Effector memory CD8-positive, alpha-beta T cell (primary cell): ENCODE measurements around the gene UBE2B.

Source experiments
- ATAC-seq: fragments of 150-1000 bp; cut with Tn5 transposase; replicated peaks from 2 replicates; pipeline ENCODE4 v1.10.0; 2021; ENCODE audit warnings: mild to moderate bottlenecking, moderate library complexity
- DNase-seq, 3 experiments: peaks; one replicate each; pipeline ENCODE4 v3.0.0; 2021
- H3K27ac Mint-ChIP-seq, 2 donors: one replicate each; pipeline ENCODE4 v1.8.0; 2022; ENCODE audit warnings: mild to moderate bottlenecking in 2 of 2, mixed read lengths in 2 of 2, moderate library complexity in 2 of 2
- H3K27me3 Mint-ChIP-seq, 2 donors: one replicate each; pipeline ENCODE4 v1.8.0; 2022; ENCODE audit warnings: mixed read lengths in 2 of 2
- H3K36me3 Mint-ChIP-seq: one replicate; pipeline ENCODE4 v1.8.0; 2022; ENCODE audit warnings: mild to moderate bottlenecking, moderate library complexity, mixed read lengths; ENCODE audit not compliant: insufficient read depth
- H3K4me1 Mint-ChIP-seq, 2 donors: one replicate each; pipeline ENCODE4 v1.8.0; 2022; ENCODE audit warnings: low read depth in 2 of 2, mixed read lengths in 2 of 2
- H3K4me3 Mint-ChIP-seq, 2 donors: one replicate each; pipeline ENCODE4 v1.8.0; 2022; ENCODE audit warnings: mild to moderate bottlenecking in 2 of 2, mixed read lengths in 2 of 2, moderate library complexity in 2 of 2
- H3K9me3 Mint-ChIP-seq, 2 donors: one replicate each; pipeline ENCODE4 v1.8.0; 2022; ENCODE audit warnings: mixed read lengths in 2 of 2

The UBE2B gene

DNA sequence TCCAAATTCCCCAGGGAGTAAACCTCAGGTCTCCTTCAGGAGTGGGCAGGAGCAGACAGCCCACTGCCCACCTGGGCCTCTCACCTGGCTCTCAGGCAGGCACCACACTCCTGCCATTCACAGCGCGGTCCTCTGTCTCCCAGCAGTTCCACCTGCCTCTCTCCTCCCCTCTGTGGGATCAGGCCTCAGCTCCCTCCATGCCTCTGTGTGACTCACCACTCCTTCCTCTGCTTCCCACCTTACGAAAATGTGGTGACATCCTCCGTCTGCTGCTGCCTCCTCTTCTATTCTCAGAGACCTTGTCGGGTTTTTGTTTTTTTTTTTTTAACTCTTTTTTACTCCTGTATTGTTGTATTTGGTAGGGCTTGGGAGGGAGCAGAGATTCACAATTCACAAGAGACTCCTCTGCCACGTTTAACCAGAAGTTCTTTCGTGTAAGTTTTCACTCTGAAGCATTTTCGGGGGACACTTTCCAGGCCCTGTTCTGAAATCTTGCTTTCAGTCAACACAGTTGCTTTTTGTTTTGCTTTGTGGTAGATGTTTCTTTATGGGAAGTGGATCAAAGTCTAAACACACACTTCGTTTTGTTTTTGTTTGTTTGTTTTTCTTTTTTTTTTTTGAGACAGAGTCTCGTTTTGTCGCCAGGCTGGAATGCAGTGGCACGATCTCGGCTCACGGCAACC is 61.4 kb downstream of the UBE2B start:
- no peak for DNase-seq
- Mint-ChIP-seq H3K4me3 (no peak overlapping the region), H3K27me3 (peaks cover 0 to 19% of the 10 kb centered on the region in 2 donors)

DNA sequence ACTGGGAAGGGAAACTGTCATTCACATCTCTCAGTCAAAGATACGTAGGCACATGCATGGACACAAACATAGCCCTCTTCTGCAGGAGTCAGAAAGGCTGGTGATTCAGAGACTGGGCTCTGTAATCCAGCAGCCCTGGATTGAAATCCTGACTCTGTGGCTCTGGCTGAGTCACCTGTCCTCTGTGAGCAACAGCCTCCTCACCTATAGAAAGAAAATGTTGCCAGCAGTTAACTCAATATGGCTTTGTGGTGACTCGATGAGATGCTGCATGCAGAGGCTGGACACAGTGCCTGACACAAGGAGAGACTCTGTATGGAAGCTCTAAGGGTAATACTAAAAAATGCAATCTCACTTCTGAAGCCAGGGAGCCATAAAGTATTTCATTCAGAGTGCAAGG is 64.2 kb downstream of the UBE2B start:
- Mint-ChIP-seq H3K4me1 (peaks cover 0 to 11% of the 10 kb centered on the region in 2 donors), H3K4me3 (no peak overlapping the region), H3K36me3 (peaks cover 3% of the 10 kb centered on the region), H3K27me3 (peaks cover 0 to 19% of the 10 kb centered on the region in 2 donors), H3K27ac (no peak overlapping the region), H3K9me3 (no peaks in the 10 kb centered on the region)
- DNase-seq (no peak), ATAC-seq (no peak)

More for the DNA sequence above, 61.4 kb downstream of the UBE2B start:
- peaks cover 3% of the 10 kb centered on the region for H3K36me3 Mint-ChIP-seq
- no peak overlapping the region for H3K27ac Mint-ChIP-seq
- H3K4me1 Mint-ChIP-seq, result peaks cover 0 to 10% of the 10 kb centered on the region in 2 donors
- H3K9me3 Mint-ChIP-seq, result no peaks in the 10 kb centered on the region
- ATAC-seq, result no peak

DNA sequence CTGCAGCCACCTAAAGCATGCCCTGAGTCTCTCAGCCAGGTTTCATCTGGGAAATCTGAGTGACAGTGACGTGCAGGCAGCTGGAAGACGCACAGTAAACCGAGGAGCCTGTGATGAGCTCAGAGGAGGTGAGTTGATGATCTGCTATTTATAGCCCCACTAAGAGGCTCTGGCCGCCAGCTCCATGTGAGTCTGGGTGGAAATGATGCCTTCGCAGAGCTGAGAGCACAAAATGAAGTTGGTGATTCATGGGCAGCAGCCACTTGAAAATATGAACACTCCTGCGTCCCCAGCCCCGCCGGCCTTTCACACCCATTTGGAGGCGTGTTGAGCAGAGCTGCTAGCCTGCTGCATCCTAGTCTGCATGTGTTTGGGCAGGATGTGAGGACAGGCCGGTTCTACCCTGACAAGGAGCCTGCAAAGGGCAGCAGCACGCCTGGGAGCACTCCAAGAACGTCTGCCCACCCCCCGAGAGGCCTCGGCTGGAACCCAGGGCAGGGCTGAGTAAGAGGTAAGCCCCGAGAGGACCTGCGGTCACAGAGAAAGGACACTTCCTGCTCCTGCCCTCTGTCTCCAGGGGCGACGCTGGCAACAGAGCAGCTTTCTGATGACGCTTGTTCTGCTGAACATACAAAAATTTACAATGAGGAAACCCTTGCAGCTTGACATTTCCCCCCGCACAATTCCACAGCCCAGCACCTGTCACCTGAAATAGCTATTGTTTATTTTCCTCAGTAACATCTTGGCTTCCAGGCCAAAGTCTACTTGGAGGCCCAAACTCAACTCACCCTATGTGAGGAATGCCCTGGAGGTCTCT is 65.4 kb downstream of the UBE2B start:
- Mint-ChIP-seq H3K27ac (peak overlapping the region; percentile 89 to 90), H3K27me3 (peaks cover 0 to 19% of the 10 kb centered on the region in 2 donors), H3K9me3 (no peaks in the 10 kb centered on the region), H3K4me1 (peaks cover 0 to 12% of the 10 kb centered on the region in 2 donors), H3K36me3 (peaks cover 3% of the 10 kb centered on the region), H3K4me3 (peak overlapping the region; percentile 44 to 55)
- ATAC-seq, result peak; percentile 91
- peak; percentile 24 to 44 (median 41) for DNase-seq

DNA sequence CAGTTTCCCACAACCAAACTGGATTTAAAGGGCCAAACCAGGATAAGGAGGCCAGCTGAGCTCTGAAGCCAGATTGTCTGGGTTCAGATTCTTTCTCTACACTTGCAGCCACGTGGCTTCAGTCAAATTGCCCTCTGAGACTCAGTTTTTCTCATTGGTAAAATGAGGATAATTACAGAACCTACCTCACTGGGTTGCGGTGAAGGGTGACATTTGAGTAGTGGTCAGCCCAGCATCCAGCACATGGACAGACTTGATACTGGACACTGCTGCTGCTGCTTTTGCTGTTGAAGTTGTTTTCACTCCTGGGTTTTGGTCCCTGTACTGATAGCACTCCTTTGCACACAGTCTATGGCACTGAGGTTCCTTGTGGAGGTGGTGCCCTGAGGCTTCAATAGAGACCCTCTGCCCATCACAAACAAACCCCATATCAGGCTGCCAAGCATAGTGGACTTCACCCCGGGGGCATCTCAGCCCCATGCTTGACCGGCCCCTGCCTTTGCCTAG is 66.0 kb downstream of the UBE2B start:
- Mint-ChIP-seq H3K27ac (peak overlapping the region; percentile 89 to 90), H3K27me3 (peaks cover 0 to 18% of the 10 kb centered on the region in 2 donors), H3K36me3 (peaks cover 3% of the 10 kb centered on the region), H3K4me3 (peak overlapping the region in 1 of 2 donors; percentile 55), H3K9me3 (no peaks in the 10 kb centered on the region), H3K4me1 (peaks cover 0 to 12% of the 10 kb centered on the region in 2 donors)
- ATAC-seq (no peak), DNase-seq (no peak)

DNA sequence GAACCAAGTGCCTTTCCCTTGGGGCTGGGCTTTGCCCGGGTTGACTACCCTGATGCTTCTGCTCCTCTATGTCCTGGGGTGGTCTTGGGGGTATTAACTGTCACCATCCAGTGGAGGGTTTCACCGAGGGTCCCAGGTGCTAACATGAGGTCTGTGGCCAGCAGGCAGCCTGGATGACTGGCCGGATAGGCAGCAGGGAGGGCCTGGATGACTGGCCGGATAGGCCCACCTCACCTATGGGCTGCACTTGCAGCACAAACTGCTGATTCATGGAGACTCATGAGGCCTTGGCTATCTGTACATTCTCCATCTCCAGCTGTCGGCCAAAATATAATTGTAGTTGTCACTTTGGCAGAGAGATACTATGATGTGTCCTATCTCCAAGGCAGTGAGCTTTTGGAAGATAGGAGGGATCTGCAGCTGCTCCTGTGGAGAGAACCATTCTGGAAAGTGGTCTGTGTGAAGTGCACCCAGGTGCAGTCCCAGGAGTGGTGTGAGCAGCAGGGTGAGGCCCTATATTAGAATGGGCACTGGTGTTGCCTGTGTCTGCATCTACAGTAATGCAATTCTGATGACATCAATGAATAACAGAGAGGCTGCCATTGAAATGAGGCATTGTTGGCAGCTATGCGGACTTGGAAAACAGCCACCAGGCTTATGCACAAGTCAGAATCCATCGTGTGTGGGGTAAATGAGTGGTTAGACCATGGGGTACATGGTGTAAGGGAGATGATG is 66.6 kb downstream of the UBE2B start:
- Mint-ChIP-seq H3K27ac (peak overlapping the region in 1 of 2 donors; percentile 90), H3K4me1 (peaks cover 0 to 12% of the 10 kb centered on the region in 2 donors), H3K27me3 (peaks cover 0 to 12% of the 10 kb centered on the region in 2 donors), H3K4me3 (no peak overlapping the region), H3K36me3 (peaks cover 3% of the 10 kb centered on the region), H3K9me3 (no peaks in the 10 kb centered on the region)
- no peak for DNase-seq
- no peak for ATAC-seq

DNA sequence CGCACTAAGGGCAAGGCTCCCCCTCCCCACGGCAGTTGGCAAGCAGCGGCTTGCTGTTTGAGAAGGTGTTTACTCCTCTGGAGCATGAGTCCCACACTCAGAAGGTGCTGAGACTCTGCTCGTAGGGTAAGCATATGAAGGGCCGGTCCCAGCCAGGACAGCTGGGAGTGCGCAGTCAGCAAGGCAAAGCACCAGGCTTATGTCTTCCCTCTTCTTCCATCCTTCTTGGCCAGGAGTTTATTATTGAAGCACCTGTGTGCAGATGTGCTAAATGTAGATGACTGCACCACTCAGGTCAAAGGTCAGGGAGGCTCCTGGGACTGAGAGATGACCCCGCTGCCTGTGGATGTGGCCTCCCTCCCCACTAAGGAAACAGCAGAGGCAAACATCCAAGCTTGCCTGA is 67.4 kb downstream of the UBE2B start:
- no peak overlapping the region for H3K4me3 Mint-ChIP-seq
- peaks cover 0 to 5% of the 10 kb centered on the region in 2 donors for H3K27me3 Mint-ChIP-seq
- no peak overlapping the region for H3K27ac Mint-ChIP-seq
- H3K36me3 Mint-ChIP-seq, result peaks cover 3% of the 10 kb centered on the region
- ATAC-seq (no peak), DNase-seq (no peak)
- H3K4me1 Mint-ChIP-seq, result peaks cover 0 to 12% of the 10 kb centered on the region in 2 donors
- no peaks in the 10 kb centered on the region for H3K9me3 Mint-ChIP-seq

DNA sequence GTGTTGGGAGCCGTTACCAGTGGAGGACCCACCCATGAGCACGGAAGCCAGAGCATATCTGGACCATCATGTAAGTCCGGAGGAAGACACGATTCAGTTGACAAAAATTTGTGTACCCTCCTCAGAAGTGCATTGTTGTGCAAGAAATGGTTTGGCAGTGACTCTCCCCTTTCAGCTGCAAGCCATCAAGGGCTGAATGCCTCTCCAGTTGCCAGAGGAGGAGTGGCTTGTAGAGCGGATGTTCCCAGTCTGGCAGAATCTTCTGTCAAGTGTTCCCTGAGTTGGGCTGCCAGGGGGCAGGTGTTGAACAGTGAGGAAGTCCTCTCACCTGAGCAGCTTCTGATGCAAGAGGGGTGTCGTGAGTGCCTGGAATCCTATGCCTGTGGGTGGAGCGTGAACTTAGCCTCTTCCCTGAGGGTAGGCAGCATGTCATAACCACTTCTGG is 67.9 kb downstream of the UBE2B start:
- H3K9me3 Mint-ChIP-seq, result no peaks in the 10 kb centered on the region
- DNase-seq (no peak), ATAC-seq (no peak)
- H3K4me3 Mint-ChIP-seq, result no peak overlapping the region
- peaks cover 0 to 12% of the 10 kb centered on the region in 2 donors for H3K4me1 Mint-ChIP-seq
- no peak overlapping the region for H3K27ac Mint-ChIP-seq
- peaks cover 3% of the 10 kb centered on the region for H3K36me3 Mint-ChIP-seq
- H3K27me3 Mint-ChIP-seq, result no peaks in the 10 kb centered on the region

DNA sequence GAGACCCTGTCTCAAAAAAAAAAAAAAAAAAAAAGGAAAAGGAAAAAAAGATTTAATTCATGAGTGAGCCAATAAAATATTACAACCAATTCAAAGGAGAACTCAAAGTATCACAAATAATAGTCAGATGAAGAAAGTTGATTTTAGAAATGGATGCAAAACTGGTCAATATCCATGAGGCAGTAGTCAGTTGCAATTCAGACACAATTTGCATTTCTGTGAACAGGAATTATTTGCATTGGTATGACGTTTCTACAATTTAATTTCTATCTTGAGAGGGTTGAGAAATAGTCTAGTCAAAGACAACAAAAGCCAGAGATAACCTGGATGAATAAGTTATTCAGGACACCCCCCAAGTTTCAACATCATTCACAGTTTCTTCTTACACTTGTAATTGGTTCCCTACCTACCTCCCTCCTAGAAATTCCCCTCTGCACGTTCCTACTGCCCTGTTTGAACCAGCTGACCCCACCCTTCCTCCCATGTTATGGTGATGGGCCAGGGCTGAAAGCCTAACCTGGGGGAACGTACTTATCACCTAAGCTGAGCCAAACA is 68.9 kb downstream of the UBE2B start:
- Mint-ChIP-seq H3K27me3 (no peaks in the 10 kb centered on the region), H3K4me1 (peaks cover 0 to 12% of the 10 kb centered on the region in 2 donors), H3K4me3 (no peak overlapping the region), H3K36me3 (peaks cover 3% of the 10 kb centered on the region), H3K9me3 (no peaks in the 10 kb centered on the region), H3K27ac (no peak overlapping the region)
- ATAC-seq, result no peak
- no peak for DNase-seq
